Measurements from ENCODE around the gene GMPR2.

GRCh38 chr14:24269368-24269767, 36.6 kb downstream of the GMPR2 start:
- TF ChIP-seq POLR2A (IDR thresholded peaks at IDR 0.05) (no peak), CTCF (IDR thresholded peaks at IDR 0.05) (no peak), POLR2AphosphoS5 (IDR thresholded peaks at IDR 0.05) (no peak)
